Osteoblast (primary cell): ENCODE measurements around the gene TRIM33. TPM values are rescaled to one million over a fixed set of nuclear protein-coding genes. Genes with fewer than 3 reads are reported as not detected.
"Not testable (repeated sequence)": the region's sequence is repeated elsewhere in the genome, so short reads cannot be mapped to it uniquely, and the experiment has no call there.

Experiments
- DNase-seq: peaks from one replicate; pipeline ENCODE4 v3.0.0; 2011; ENCODE audit warnings: low spot score, mixed read lengths; ENCODE audit not compliant: insufficient read length; ENCODE audit errors: missing footprints
- H2AFZ ChIP-seq: 2 replicates; pipeline ENCODE4 v1.6.0; 2011; ENCODE audit warnings: mild to moderate bottlenecking, low read length
- H3K27ac ChIP-seq: 2 replicates; pipeline ENCODE4 v1.5.1; 2011; ENCODE audit warnings: mild to moderate bottlenecking, low read depth, low read length, moderate library complexity
- H3K27me3 ChIP-seq: 2 replicates; pipeline ENCODE4 v1.6.0; 2012; ENCODE audit warnings: mild to moderate bottlenecking, control low read depth, inconsistent platforms, low read length, moderate library complexity; ENCODE audit not compliant: insufficient read depth
- H3K36me3 ChIP-seq: 2 replicates; pipeline ENCODE4 v1.5.1; 2011; ENCODE audit warnings: mild to moderate bottlenecking, low read length, control low read depth, moderate library complexity; ENCODE audit not compliant: insufficient read depth
- H3K4me1 ChIP-seq: 2 replicates; pipeline ENCODE4 v1.5.1; 2011; ENCODE audit warnings: mild to moderate bottlenecking, low read length, control low read depth, moderate library complexity; ENCODE audit not compliant: insufficient read depth
- H3K4me2 ChIP-seq: 2 replicates; pipeline ENCODE4 v1.6.0; 2011; ENCODE audit warnings: mild to moderate bottlenecking, low read length; ENCODE audit not compliant: insufficient read depth
- H3K4me3 ChIP-seq: fragments of 200-600 bp; sonication (generic); 3 replicates; pipeline ENCODE4 v1.5.1; 2012; ENCODE audit warnings: mild to moderate bottlenecking, low read length, inconsistent platforms; ENCODE audit not compliant: insufficient read depth
- H3K79me2 ChIP-seq: 2 replicates; pipeline ENCODE4 v1.6.0; 2012; ENCODE audit warnings: mild to moderate bottlenecking, low read length, control low read depth, inconsistent platforms; ENCODE audit not compliant: insufficient read depth
- H3K9me3 ChIP-seq: 2 replicates; pipeline ENCODE4 v1.5.1; 2011; ENCODE audit warnings: low read depth, low read length, control low read depth
- H4K20me1 ChIP-seq: 2 replicates; pipeline ENCODE4 v1.6.0; 2012; ENCODE audit warnings: mild to moderate bottlenecking, low read length, control low read depth; ENCODE audit not compliant: insufficient read depth
- CTCF ChIP-seq: IDR thresholded peaks from 2 replicates; pipeline ENCODE4 v1.5.1; 2011; ENCODE audit warnings: mild to moderate bottlenecking, low read depth, low read length, moderate library complexity; ENCODE audit errors: extremely low read depth
- total RNA-seq: library from RNA; depleted of rRNA; stranded (reverse); fragments of >200 nt; gene quantifications from 2 replicates; pipeline ENCODE4 v1.2.3, GENCODE V29; 2012

The TRIM33 gene
- total RNA-seq, 1 donor, result 43.1 TPM

DNA sequence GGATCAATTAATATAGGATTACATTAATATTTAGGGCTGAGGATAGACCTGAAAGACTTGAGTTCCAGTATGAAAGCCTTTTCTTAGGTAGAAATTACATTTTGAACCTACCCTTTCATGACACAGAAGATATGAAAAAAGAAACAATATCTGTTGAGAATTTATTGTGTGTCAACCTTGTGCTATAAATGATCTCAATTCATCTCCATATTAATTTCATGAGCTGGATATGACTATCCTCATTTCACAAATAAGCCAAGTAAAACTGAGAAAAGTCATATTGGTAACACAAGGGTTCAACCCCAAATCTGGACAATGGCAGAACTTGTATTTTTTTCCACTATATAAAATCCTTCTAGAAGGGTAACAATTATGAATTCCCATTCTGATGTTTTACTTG lies 120.0 kb downstream of the TRIM33 start:
- Histone ChIP-seq H4K20me1 (no peaks in the 10 kb centered on the region), H3K4me2 (no peak overlapping the region), H3K27me3 (no peaks in the 10 kb centered on the region), H3K9me3 (peaks cover 2% of the 10 kb centered on the region), H2AFZ (no peak overlapping the region), H3K79me2 (no peaks in the 10 kb centered on the region), H3K4me3 (no peak overlapping the region), H3K36me3 (no peaks in the 10 kb centered on the region), H3K4me1 (no peaks in the 10 kb centered on the region), H3K27ac (no peak overlapping the region)
- no peak for DNase-seq
- TF ChIP-seq CTCF, result no peak

DNA sequence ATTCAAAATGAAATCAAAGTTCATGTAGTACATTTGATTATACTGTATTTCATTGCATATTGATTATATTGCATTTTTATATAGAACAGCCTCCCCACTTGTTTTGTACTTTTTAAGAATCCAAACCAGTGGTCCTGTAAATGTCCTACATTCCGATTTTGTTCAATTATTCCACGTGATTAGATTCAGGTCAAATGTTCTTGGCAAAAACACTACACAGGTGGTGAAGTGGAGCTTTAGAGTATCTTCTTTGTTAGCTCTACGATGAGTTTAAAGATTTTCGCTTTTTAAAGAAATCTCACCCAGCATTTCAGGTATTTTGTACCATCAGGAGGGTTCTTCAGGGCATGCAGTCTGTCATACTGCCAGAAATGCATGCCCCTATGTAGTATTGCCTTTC lies 120.6 kb downstream of the TRIM33 start:
- Histone ChIP-seq H2AFZ (no peak overlapping the region), H3K79me2 (no peaks in the 10 kb centered on the region), H3K27ac (no peak overlapping the region), H3K4me2 (no peak overlapping the region), H3K9me3 (peaks cover 2% of the 10 kb centered on the region), H3K4me1 (no peaks in the 10 kb centered on the region), H3K27me3 (no peaks in the 10 kb centered on the region), H3K4me3 (no peak overlapping the region), H3K36me3 (no peaks in the 10 kb centered on the region), H4K20me1 (no peaks in the 10 kb centered on the region)
- TF ChIP-seq CTCF, result no peak
- DNase-seq, result no peak

DNA sequence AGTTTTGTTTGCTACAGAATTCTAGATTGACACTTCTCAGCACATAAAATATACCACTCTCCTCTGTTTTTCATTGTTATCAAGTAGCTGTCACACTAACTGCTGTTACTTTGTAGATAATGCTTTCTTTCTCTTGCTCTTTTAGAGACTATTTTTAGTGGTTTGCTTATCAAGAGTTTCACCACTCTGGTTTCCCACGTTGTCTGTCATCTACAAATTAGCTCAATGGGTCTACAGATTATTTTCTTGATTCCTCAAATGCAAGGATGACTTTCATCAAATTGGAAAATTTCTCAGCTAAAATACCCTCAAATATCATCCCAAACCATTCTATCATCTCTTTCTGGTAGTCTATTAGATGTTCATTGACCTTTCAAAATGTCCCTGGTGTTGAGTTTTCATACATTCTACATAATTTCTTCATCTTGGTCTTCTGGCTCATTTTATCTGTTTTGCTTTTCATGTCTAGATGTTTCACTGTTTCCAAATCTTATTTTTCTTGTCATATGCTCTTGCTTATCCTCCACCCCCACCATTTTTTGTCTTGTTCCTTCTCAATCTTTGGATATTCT lies 122.5 kb downstream of the TRIM33 start:
- H3K27ac ChIP-seq, result no peak overlapping the region
- DNase-seq, result no peak
- H3K79me2 ChIP-seq, result no peaks in the 10 kb centered on the region
- peaks cover 2% of the 10 kb centered on the region for H3K9me3 ChIP-seq
- no peak for TF ChIP-seq CTCF
- no peak overlapping the region for H2AFZ ChIP-seq
- no peaks in the 10 kb centered on the region for H3K4me1 ChIP-seq
- H3K27me3 ChIP-seq, result no peaks in the 10 kb centered on the region
- no peak overlapping the region for H3K4me3 ChIP-seq
- H3K36me3 ChIP-seq, result no peaks in the 10 kb centered on the region
- H3K4me2 ChIP-seq, result no peak overlapping the region
- no peaks in the 10 kb centered on the region for H4K20me1 ChIP-seq

DNA sequence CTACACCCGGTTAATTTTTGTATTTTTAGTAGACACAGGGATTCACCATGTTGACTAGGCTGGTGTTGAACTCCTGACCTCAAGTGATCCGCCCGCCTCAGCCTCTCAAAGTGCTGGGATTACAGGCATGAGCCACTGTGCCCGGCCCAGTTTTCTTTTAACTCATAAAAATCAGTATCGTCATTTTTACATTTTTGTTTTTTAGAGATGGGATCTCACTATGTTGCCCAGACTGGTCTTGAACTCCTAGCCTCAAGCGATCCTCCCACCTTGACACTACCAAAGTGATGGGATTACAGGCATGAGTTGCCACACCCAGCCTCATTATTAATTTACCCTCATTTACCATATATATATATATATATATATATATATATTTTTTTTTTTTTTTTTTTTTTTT lies 123.4 kb downstream of the TRIM33 start:
- H3K27me3 ChIP-seq, H3K9me3 ChIP-seq, H2AFZ ChIP-seq, H3K4me2 ChIP-seq, H3K27ac ChIP-seq, H3K79me2 ChIP-seq, DNase-seq, H3K36me3 ChIP-seq, H3K4me3 ChIP-seq, H4K20me1 ChIP-seq, H3K4me1 ChIP-seq: not testable (repeated sequence)

DNA sequence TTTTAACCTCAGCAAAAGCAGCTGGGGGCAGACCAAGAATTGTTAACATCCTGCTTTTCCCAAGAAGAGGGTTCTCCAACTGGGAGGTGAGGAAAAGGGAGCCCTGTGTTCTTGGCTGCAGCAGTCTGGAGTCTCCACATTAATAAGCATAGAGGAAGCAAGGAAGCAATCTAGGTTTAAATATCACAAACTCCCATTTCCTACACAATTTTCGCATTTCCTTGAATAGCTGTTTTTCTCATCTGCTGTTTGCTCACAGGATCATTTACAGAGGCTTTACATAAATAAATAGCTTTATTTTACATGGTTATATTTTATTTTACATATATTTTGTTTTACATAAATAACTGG lies 124.0 kb downstream of the TRIM33 start:
- Histone ChIP-seq H3K4me1 (no peaks in the 10 kb centered on the region), H3K4me3 (no peak overlapping the region), H3K79me2 (no peaks in the 10 kb centered on the region), H3K36me3 (no peaks in the 10 kb centered on the region), H2AFZ (no peak overlapping the region), H3K27me3 (no peaks in the 10 kb centered on the region), H3K9me3 (peaks cover 2% of the 10 kb centered on the region), H4K20me1 (no peaks in the 10 kb centered on the region), H3K4me2 (no peak overlapping the region), H3K27ac (no peak overlapping the region)
- no peak for TF ChIP-seq CTCF
- DNase-seq, result no peak
